ENCODE results near the gene MATCAP1.

MATCAP1 gene

GRCh38 chr16:67186550-67186950, 2.8 kb upstream of the MATCAP1 start:
- no peak for TF ChIP-seq CTCF (IDR thresholded peaks at IDR 0.05)

GRCh38 chr16:67185651-67186134, 1.9 kb upstream of the MATCAP1 start:
- no peak; the same call in 1 of the 2 replicates for TF ChIP-seq CTCF (IDR thresholded peaks at IDR 0.05)

- TF ChIP-seq CTCF (IDR thresholded peaks at IDR 0.05), result peak; percentile 45
Measured at GRCh38 chr16:67184995-67185650, 1.4 kb upstream of the MATCAP1 start.

GRCh38 chr16:67184453-67184994, 761 bp upstream of the MATCAP1 start:
- no peak for TF ChIP-seq CTCF (IDR thresholded peaks at IDR 0.05)

GRCh38 chr16:67183284-67183626, 508 bp downstream of the MATCAP1 start:
- TF ChIP-seq CTCF (IDR thresholded peaks at IDR 0.05), result no peak

- TF ChIP-seq CTCF (IDR thresholded peaks at IDR 0.05), result no peak
Measured at GRCh38 chr16:67182288-67182687, 1.5 kb downstream of the MATCAP1 start.

- TF ChIP-seq CTCF (IDR thresholded peaks at IDR 0.05), result no peak
Measured at GRCh38 chr16:67181346-67181745, 2.4 kb downstream of the MATCAP1 start.

Measured in LNCAP (cell line).